HG03280 (cell line): ENCODE data around the gene ESYT1.
"Not testable (repeated sequence)": the region's sequence is repeated elsewhere in the genome, so short reads cannot be mapped to it uniquely, and the experiment has no call there.

ENCODE experiments used
- ATAC-seq: cut with Tn5 transposase; IDR thresholded peaks from one replicate; pipeline ENCODE4 v1.9.1; 2021; ENCODE audit warnings: mild to moderate bottlenecking, moderate library complexity; ENCODE audit not compliant: unreplicated experiment

The ESYT1 gene

GRCh38 chr12:56104109-56104814 lies 23.8 kb upstream of the ESYT1 start, which contains the start of gene PA2G4:
Gene PA2G4 (plus strand): TSS chr12:56104559. CDS start chr12:56104738, 179 bp downstream.
- peak; percentile 93 for ATAC-seq

GRCh38 chr12:56104815-56105608 lies 23.1 kb upstream of the ESYT1 start:
- peak; percentile 13 for ATAC-seq

- no peak for ATAC-seq
Measured at GRCh38 chr12:56105609-56105902, 22.5 kb upstream of the ESYT1 start.

GRCh38 chr12:56107242-56107641 lies 20.8 kb upstream of the ESYT1 start:
- ATAC-seq, result no peak

GRCh38 chr12:56110571-56110970 lies 17.5 kb upstream of the ESYT1 start:
- no peak for ATAC-seq

- no peak for ATAC-seq
Measured at GRCh38 chr12:56114084-56114483, 14.0 kb upstream of the ESYT1 start.

- no peak for ATAC-seq
Measured at GRCh38 chr12:56115329-56115728, 12.7 kb upstream of the ESYT1 start.

GRCh38 chr12:56116267-56117081 lies 11.6 kb upstream of the ESYT1 start, which contains the start of gene RPL41:
Gene RPL41 (plus strand): TSS chr12:56116633.
- peak; percentile 43 for ATAC-seq

GRCh38 chr12:56117082-56117706 lies 10.9 kb upstream of the ESYT1 start:
- not testable (repeated sequence) for ATAC-seq

GRCh38 chr12:56117778-56118687 lies 10.0 kb upstream of the ESYT1 start, which contains the start of gene ZC3H10:
Gene ZC3H10 (plus strand): TSS chr12:56118266. CDS start chr12:56120563, 2,297 bp downstream.
- peak; percentile 85 for ATAC-seq

GRCh38 chr12:56118688-56119357 lies 9.2 kb upstream of the ESYT1 start:
- peak; percentile 6 for ATAC-seq

GRCh38 chr12:56119361-56119796 lies 8.7 kb upstream of the ESYT1 start:
- no peak for ATAC-seq

- ATAC-seq, result no peak
Measured at GRCh38 chr12:56120158-56120846, 7.8 kb upstream of the ESYT1 start.

GRCh38 chr12:56121204-56121870 lies 6.7 kb upstream of the ESYT1 start:
- ATAC-seq, result no peak

- no peak for ATAC-seq
Measured at GRCh38 chr12:56122637-56123036, 5.4 kb upstream of the ESYT1 start.

GRCh38 chr12:56124133-56124532 lies 3.9 kb upstream of the ESYT1 start:
- no peak for ATAC-seq

- no peak for ATAC-seq
Measured at GRCh38 chr12:56126732-56127239, 1.3 kb upstream of the ESYT1 start.

GRCh38 chr12:56127485-56127887 lies 581 bp upstream of the ESYT1 start:
- no peak for ATAC-seq
